GDM1 (cell line): Measurements from ENCODE around the gene KIN.
"Not testable (repeated sequence)": the region's sequence is repeated elsewhere in the genome, so short reads cannot be mapped to it uniquely, and the experiment has no call there.

Experiments
- DNase-seq: peaks from one replicate; lab custom pipeline; 2025; lab: John Stamatoyannopoulos, UW

KIN gene

GRCh38 chr10:7722927-7723529 lies 64.8 kb downstream of the KIN start:
- DNase-seq = no peak

GRCh38 chr10:7720478-7720877 lies 67.3 kb downstream of the KIN start:
- no peak for DNase-seq

- DNase-seq = no peak
Measured at GRCh38 chr10:7718685-7719084, 69.1 kb downstream of the KIN start.

GRCh38 chr10:7717767-7718166 lies 70.0 kb downstream of the KIN start:
- DNase-seq = no peak

- no peak for DNase-seq
Measured at GRCh38 chr10:7715515-7715914, 72.3 kb downstream of the KIN start.

GRCh38 chr10:7711075-7711474 lies 76.7 kb downstream of the KIN start:
- not testable (repeated sequence) for DNase-seq

GRCh38 chr10:7710446-7710845 lies 77.3 kb downstream of the KIN start:
- DNase-seq = no peak

- DNase-seq = no peak
Measured at GRCh38 chr10:7708832-7709231, 79.0 kb downstream of the KIN start.

- DNase-seq = no peak
Measured at GRCh38 chr10:7707858-7708622, 79.8 kb downstream of the KIN start.

- no peak for DNase-seq
Measured at GRCh38 chr10:7707102-7707501, 80.7 kb downstream of the KIN start.

GRCh38 chr10:7706534-7707073 lies 81.2 kb downstream of the KIN start:
- no peak for DNase-seq

- DNase-seq = no peak
Measured at GRCh38 chr10:7705341-7705740, 82.5 kb downstream of the KIN start.

GRCh38 chr10:7704071-7705016 lies 83.4 kb downstream of the KIN start:
- no peak for DNase-seq

GRCh38 chr10:7703140-7703539 lies 84.7 kb downstream of the KIN start, which contains the start of gene ITIH2:
Gene ITIH2, plus strand, starts transcription at chr10:7703316. Its CDS starts 119 bp downstream, at chr10:7703435.
- DNase-seq = no peak

- no peak for DNase-seq
Measured at GRCh38 chr10:7702288-7702812, 85.4 kb downstream of the KIN start.

- no peak for DNase-seq
Measured at GRCh38 chr10:7701158-7701742, 86.5 kb downstream of the KIN start.
